ENCODE data around the gene UBE3B.

The UBE3B gene

GRCh38 chr12:109525279-109525585 is 47.8 kb downstream of the UBE3B start:
- DNase-seq (no peak), ATAC-seq (replicated peaks) (no peak)
- peaks cover 47% of the 10 kb centered on the region for H3K36me3 Mint-ChIP-seq (ENCODE audit: insufficient read depth)
- H3K4me1 Mint-ChIP-seq (ENCODE audit: low read depth in 2 of 2): no peaks in the 10 kb centered on the region
- H3K4me3 Mint-ChIP-seq: no peak overlapping the region
- no peaks in the 10 kb centered on the region for H3K9me3 Mint-ChIP-seq
- H3K27ac Mint-ChIP-seq: no peak overlapping the region
- no peaks in the 10 kb centered on the region for H3K27me3 Mint-ChIP-seq

DNA sequence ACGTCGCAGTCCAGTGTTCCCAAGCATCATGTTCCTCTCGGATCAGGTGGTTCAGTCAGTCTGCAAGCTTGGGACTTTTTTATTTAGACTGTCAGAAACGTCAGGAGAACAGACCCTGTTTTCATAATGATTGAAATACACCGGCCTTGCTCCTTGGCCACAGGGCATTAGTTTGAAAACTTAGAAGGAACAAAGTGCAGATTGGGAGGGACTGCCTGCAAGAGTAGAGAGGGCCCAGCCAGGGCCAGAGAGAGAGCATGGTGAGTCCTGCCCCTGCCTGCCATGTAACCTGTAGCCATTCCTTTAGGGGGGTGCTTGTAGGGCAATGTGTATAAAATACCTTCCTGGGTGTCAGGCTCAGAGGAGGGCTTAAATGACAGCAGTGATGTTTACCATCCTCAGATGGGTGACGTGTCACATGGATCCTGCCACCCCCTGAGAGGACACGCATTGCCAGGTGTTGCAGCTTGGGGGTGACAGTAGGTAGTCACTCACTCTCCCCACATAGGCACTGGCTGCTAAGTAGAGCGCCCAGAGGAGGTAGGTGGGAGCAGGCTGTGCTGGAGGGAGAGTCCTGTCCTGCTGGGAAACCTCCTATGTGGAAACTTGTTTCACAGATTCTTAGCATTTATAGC is 50.2 kb downstream of the UBE3B start:
- no peaks in the 10 kb centered on the region for H3K4me1 Mint-ChIP-seq (ENCODE audit: low read depth in 2 of 2)
- H3K27ac Mint-ChIP-seq: peak overlapping the region in 1 of 2 donors; percentile 35

GRCh38 chr12:109529691-109530640 is 52.5 kb downstream of the UBE3B start:
- DNase-seq (no peak), ATAC-seq (replicated peaks) (no peak)
- H3K27me3 Mint-ChIP-seq: no peaks in the 10 kb centered on the region
- peaks cover 24% of the 10 kb centered on the region for H3K36me3 Mint-ChIP-seq (ENCODE audit: insufficient read depth)
- H3K4me1 Mint-ChIP-seq (ENCODE audit: low read depth in 2 of 2): no peaks in the 10 kb centered on the region
- H3K9me3 Mint-ChIP-seq: no peaks in the 10 kb centered on the region
- H3K27ac Mint-ChIP-seq: no peak overlapping the region
- H3K4me3 Mint-ChIP-seq: no peak overlapping the region

More for the DNA sequence above, 50.2 kb downstream of the UBE3B start:
- no peak overlapping the region for H3K4me3 Mint-ChIP-seq
- peaks cover 33% of the 10 kb centered on the region for H3K36me3 Mint-ChIP-seq (ENCODE audit: insufficient read depth)
- DNase-seq (no peak), ATAC-seq (replicated peaks) (no peak)
- no peaks in the 10 kb centered on the region for H3K27me3 Mint-ChIP-seq
- no peaks in the 10 kb centered on the region for H3K9me3 Mint-ChIP-seq

GRCh38 chr12:109531411-109531810 is 54.0 kb downstream of the UBE3B start:
- DNase-seq (no peak), ATAC-seq (replicated peaks) (no peak)
- Mint-ChIP-seq H3K27ac (no peak overlapping the region), H3K9me3 (no peaks in the 10 kb centered on the region), H3K4me1 (ENCODE audit: low read depth in 2 of 2) (no peaks in the 10 kb centered on the region), H3K4me3 (no peak overlapping the region), H3K27me3 (no peaks in the 10 kb centered on the region), H3K36me3 (ENCODE audit: insufficient read depth) (peaks cover 20% of the 10 kb centered on the region)

DNA sequence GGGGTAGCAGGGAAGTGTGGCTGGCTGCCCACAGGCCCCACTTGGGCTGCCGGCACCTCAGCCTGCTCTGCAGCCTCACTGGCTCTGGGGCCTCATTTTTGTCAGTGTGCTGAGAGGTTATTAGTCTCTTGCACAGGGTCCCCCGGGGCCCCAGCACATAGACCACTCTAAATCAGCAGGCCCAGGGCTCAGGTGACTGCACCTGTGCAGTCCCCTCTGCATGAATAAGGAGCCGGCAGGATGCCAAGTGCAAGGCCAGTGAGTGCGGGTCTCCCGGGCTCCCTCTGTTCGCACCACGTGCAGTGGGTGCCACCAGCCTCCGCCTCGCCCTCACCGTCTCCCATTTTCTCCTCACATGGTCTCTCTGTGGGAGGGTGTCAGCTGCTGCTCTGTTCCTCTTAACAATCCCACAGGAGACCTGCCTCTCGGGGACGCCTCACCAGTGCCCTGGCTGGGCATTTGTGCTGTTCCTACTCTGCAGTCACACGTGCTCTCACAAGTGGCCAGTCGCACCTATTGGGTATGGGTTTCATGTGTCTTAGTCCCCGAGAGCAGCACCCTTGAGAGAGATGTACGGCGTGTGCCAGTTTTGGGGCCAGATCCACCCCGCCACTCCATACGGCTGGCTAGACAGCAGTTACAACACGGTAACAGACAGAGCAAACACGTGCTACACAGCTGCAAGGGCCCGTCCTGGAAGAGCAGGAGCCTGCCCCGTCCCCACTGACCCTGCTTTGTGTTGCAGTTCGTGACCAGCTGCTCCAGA is 55.5 kb downstream of the UBE3B start:
- H3K36me3 Mint-ChIP-seq (ENCODE audit: insufficient read depth): peaks cover 16% of the 10 kb centered on the region
- no peaks in the 10 kb centered on the region for H3K9me3 Mint-ChIP-seq
- no peak for DNase-seq
- H3K27ac Mint-ChIP-seq: no peak overlapping the region
- ATAC-seq (replicated peaks): no peak
- no peak overlapping the region for H3K4me3 Mint-ChIP-seq
- H3K27me3 Mint-ChIP-seq: no peaks in the 10 kb centered on the region
- H3K4me1 Mint-ChIP-seq (ENCODE audit: low read depth in 2 of 2): peaks cover 0 to 2% of the 10 kb centered on the region in 2 donors

DNA sequence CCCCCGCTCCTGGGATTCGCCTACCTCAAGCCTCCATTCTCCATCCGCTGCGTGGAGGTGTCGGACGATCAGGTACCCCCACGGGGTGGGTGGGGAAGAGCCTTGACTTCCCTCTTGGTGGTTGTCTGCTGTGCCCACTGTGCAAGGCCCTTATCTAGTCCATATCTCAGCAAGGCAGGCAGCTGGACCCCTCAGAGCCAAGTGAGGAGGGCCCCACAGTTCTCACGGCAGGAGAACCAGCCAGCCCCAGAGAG is 56.0 kb downstream of the UBE3B start:
- ATAC-seq (replicated peaks) (no peak), DNase-seq (no peak)
- Mint-ChIP-seq H3K27ac (no peak overlapping the region), H3K9me3 (no peaks in the 10 kb centered on the region), H3K36me3 (ENCODE audit: insufficient read depth) (peaks cover 12% of the 10 kb centered on the region), H3K4me1 (ENCODE audit: low read depth in 2 of 2) (peaks cover 0 to 2% of the 10 kb centered on the region in 2 donors), H3K27me3 (no peaks in the 10 kb centered on the region), H3K4me3 (no peak overlapping the region)

DNA sequence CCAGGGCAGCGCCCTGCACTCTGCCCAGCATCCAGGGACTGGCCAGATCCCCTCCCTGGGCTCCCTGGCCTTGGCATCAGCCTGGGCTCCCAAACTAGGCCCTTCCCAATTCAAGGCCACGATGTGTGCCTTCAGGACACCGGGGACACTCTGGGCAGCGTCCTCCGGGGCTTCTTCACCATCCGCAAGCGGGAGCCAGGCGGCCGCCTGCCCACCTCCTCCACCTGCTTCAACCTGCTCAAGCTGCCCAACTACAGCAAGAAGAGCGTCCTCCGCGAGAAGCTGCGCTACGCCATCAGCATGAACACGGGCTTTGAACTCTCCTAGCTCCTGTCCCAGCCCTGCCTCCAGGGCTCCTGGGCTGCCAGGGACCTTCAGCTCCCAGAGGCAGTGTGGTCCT is 57.0 kb downstream of the UBE3B start:
- ATAC-seq (replicated peaks): no peak
- no peaks in the 10 kb centered on the region for H3K9me3 Mint-ChIP-seq
- no peaks in the 10 kb centered on the region for H3K27me3 Mint-ChIP-seq
- peaks cover 0 to 2% of the 10 kb centered on the region in 2 donors for H3K4me1 Mint-ChIP-seq (ENCODE audit: low read depth in 2 of 2)
- H3K4me3 Mint-ChIP-seq: no peak overlapping the region
- H3K36me3 Mint-ChIP-seq (ENCODE audit: insufficient read depth): peaks cover 6% of the 10 kb centered on the region
- no peak for DNase-seq
- no peak overlapping the region for H3K27ac Mint-ChIP-seq

DNA sequence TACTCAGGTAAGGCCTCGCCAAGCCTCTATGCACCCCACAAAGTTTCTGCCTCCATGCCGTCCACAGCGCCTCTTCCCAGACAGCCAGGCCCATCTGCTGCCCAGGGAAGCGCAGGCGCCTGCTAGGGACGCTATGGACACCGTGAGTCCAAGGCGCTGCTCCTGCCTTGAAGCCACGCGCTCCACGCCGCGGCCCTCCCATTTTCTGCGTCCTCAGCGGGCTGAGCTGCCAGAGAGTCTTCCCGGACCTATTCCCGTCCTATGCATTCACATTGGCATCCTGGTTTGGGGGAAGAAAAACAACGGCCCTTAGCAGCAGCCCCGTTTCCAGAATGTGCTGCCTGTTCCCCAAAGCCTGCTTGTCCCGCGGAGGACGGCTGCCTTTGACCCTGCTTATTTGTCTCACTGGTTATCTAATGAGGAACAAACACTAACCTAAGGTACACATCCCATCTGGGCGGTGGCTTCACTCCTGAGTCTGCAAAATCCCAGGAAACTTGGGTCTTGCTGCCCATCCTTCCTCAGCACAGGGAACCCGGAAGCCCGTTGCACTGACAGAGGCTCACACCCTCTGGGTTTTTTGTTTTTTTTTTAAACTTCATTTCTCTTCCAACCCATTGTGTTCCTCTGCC is 57.9 kb downstream of the UBE3B start:
- Mint-ChIP-seq H3K4me1 (ENCODE audit: low read depth in 2 of 2) (peaks cover 0 to 2% of the 10 kb centered on the region in 2 donors), H3K36me3 (ENCODE audit: insufficient read depth) (peaks cover 4% of the 10 kb centered on the region), H3K27ac (no peak overlapping the region), H3K27me3 (no peaks in the 10 kb centered on the region), H3K4me3 (no peak overlapping the region), H3K9me3 (no peaks in the 10 kb centered on the region)
- ATAC-seq (replicated peaks) (no peak), DNase-seq (no peak)

GRCh38 chr12:109535863-109536250 is 58.4 kb downstream of the UBE3B start:
- Mint-ChIP-seq H3K4me1 (ENCODE audit: low read depth in 2 of 2) (peaks cover 0 to 2% of the 10 kb centered on the region in 2 donors), H3K27ac (peak overlapping the region; percentile 7 to 15)

GRCh38 chr12:109537136-109537535 is 59.7 kb downstream of the UBE3B start:
- Mint-ChIP-seq H3K27ac (no peak overlapping the region), H3K4me3 (no peak overlapping the region)

More at GRCh38 chr12:109535863-109536250, 58.4 kb downstream of the UBE3B start:
- H3K9me3 Mint-ChIP-seq: no peaks in the 10 kb centered on the region
- ATAC-seq (replicated peaks): no peak
- H3K4me3 Mint-ChIP-seq: no peak overlapping the region
- no peaks in the 10 kb centered on the region for H3K36me3 Mint-ChIP-seq (ENCODE audit: insufficient read depth)
- DNase-seq: no peak
- no peaks in the 10 kb centered on the region for H3K27me3 Mint-ChIP-seq

GRCh38 chr12:109538191-109538863 is 60.9 kb downstream of the UBE3B start:
- no peak overlapping the region for H3K4me3 Mint-ChIP-seq

More at GRCh38 chr12:109537136-109537535, 59.7 kb downstream of the UBE3B start:
- Mint-ChIP-seq H3K4me1 (ENCODE audit: low read depth in 2 of 2) (peaks cover 0 to 2% of the 10 kb centered on the region in 2 donors), H3K27me3 (no peaks in the 10 kb centered on the region), H3K36me3 (ENCODE audit: insufficient read depth) (no peaks in the 10 kb centered on the region), H3K9me3 (no peaks in the 10 kb centered on the region)
- no peak for ATAC-seq (replicated peaks)
- DNase-seq: no peak

GRCh38 chr12:109539508-109539907 is 62.1 kb downstream of the UBE3B start:
- Mint-ChIP-seq H3K36me3 (ENCODE audit: insufficient read depth) (no peaks in the 10 kb centered on the region), H3K27ac (no peak overlapping the region), H3K4me3 (no peak overlapping the region), H3K9me3 (no peaks in the 10 kb centered on the region), H3K27me3 (no peaks in the 10 kb centered on the region), H3K4me1 (ENCODE audit: low read depth in 2 of 2) (peaks cover 4 to 10% of the 10 kb centered on the region in 2 donors)
- DNase-seq (no peak), ATAC-seq (replicated peaks) (no peak)

More at GRCh38 chr12:109538191-109538863, 60.9 kb downstream of the UBE3B start:
- H3K36me3 Mint-ChIP-seq (ENCODE audit: insufficient read depth): no peaks in the 10 kb centered on the region
- H3K27me3 Mint-ChIP-seq: no peaks in the 10 kb centered on the region
- H3K27ac Mint-ChIP-seq: no peak overlapping the region
- H3K9me3 Mint-ChIP-seq: no peaks in the 10 kb centered on the region
- H3K4me1 Mint-ChIP-seq (ENCODE audit: low read depth in 2 of 2): peaks cover 0 to 5% of the 10 kb centered on the region in 2 donors
- DNase-seq: no peak
- ATAC-seq (replicated peaks): no peak
